Activated CD8-positive, alpha-beta T cell treated with anti-CD3 and anti-CD28 coated beads for 36 hours (primary cell): ENCODE measurements around the gene NR4A1. TPM values are rescaled to one million over a fixed set of nuclear protein-coding genes. Genes with fewer than 3 reads are reported as not detected.

Experiments used
- ATAC-seq: fragments of 200-7000 bp; cut with Tn5 transposase; one replicate; pipeline ENCODE4 v1.10.0; 2021; ENCODE audit warnings: mild to moderate bottlenecking, moderate library complexity
- CTCF ChIA-PET: fragments of 350-600 bp; sonication (Branson Sonifier 250); formaldehyde crosslinking; loops from one replicate; lab custom pipeline; 2021; ENCODE audit warnings: antibody characterized with exemption; lab: Charles Lee
- POLR2A ChIA-PET: fragments of 350-600 bp; sonication (Branson Sonifier 250); formaldehyde crosslinking; loops from one replicate; lab custom pipeline; 2021; ENCODE audit warnings: antibody characterized with exemption; lab: Charles Lee
- DNase-seq: peaks from one replicate; pipeline ENCODE4 v3.0.0-alpha.2; 2020
- H3K27ac Mint-ChIP-seq: one replicate; pipeline ENCODE4 v1.8.0; 2021; ENCODE audit warnings: mild to moderate bottlenecking, mixed read lengths
- H3K27me3 Mint-ChIP-seq: one replicate; pipeline ENCODE4 v1.8.0; 2021; ENCODE audit warnings: mixed read lengths
- H3K36me3 Mint-ChIP-seq: one replicate; pipeline ENCODE4 v1.8.0; 2021; ENCODE audit warnings: low read depth, mixed read lengths
- H3K4me1 Mint-ChIP-seq: one replicate; pipeline ENCODE4 v1.8.0; 2021; ENCODE audit warnings: low read depth, mixed read lengths
- H3K4me3 Mint-ChIP-seq: one replicate; pipeline ENCODE4 v1.8.0; 2021; ENCODE audit warnings: mild to moderate bottlenecking, moderate library complexity, mixed read lengths
- H3K9me3 Mint-ChIP-seq: one replicate; pipeline ENCODE4 v1.8.0; 2021; ENCODE audit warnings: mixed read lengths
- CTCF ChIP-seq: fragments of 200-600 bp; IDR thresholded peaks from one replicate; pipeline ENCODE4 v1.8.0; 2022; ENCODE audit warnings: antibody characterized with exemption, mild to moderate bottlenecking
- intact Hi-C: fragments of 100-400 bp; cut with micrococcal nuclease; formaldehyde crosslinking; loops from one replicate; pipeline ENCODE4 v1.10.0; 2022
- total RNA-seq, 2 experiments: library from RNA; stranded (reverse); gene quantifications; one replicate each; pipeline ENCODE4 v1.2.3, GENCODE V29; 2021

NR4A1 gene
- total RNA-seq, 2 experiments from 2014 or later = 120 to 128 TPM

DNA sequence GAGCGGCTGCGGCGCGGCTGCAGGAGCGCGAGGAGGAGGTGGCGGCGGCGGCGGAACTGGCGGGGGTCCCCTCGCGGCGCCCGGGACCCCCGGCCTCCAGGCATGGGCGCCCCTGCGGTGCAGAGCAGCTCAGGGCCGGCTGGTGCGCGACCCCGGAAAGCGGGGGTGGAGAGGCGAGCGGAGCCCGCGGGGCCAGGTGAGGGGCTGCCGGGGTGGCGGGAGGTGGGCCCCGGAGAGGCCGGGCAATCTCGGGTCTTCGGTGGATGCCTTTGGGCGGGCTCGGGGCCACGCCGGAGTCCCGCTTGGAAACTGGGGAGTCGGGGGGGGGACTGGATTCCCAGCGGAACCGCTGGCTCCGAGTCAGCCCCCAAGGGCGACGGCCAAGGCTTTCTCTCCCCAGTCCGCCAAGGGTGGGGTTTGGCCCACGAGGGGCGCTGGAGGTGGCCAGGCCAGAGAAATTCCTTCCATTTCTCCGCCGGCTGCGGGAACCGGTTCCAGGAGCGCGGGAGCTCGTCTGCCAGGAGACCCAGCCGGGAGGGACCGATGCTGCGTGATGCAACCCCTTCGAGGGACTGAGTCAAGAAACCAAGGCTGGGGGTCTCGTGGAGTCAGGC lies 13.9 kb upstream of the NR4A1 start:
- intact Hi-C loops = no loop called here
- no peak for TF ChIP-seq CTCF
- ChIA-PET CTCF (interaction anchor here (1.1 to 19.6 kb wide), 5 partner anchors 8 to 84 kb away, joined by 4 to 310 read pairs (median 5); partner anchors contain the start of gene NR4A1), POLR2A (interaction anchor here (0.6 to 1.1 kb wide), 3 partner anchors 14 to 1465 kb away, joined by 3 to 9 read pairs (median 3); partner anchors contain the start of gene NR4A1)
- Mint-ChIP-seq H3K9me3 (no peaks in the 10 kb centered on the region), H3K27me3 (no peaks in the 10 kb centered on the region), H3K27ac (peak overlapping the region; percentile 59), H3K4me3 (peak overlapping the region; percentile 86), H3K4me1 (peaks cover 77% of the 10 kb centered on the region), H3K36me3 (peaks cover 14% of the 10 kb centered on the region)
- ATAC-seq = no peak
- peak; percentile 49 for DNase-seq

DNA sequence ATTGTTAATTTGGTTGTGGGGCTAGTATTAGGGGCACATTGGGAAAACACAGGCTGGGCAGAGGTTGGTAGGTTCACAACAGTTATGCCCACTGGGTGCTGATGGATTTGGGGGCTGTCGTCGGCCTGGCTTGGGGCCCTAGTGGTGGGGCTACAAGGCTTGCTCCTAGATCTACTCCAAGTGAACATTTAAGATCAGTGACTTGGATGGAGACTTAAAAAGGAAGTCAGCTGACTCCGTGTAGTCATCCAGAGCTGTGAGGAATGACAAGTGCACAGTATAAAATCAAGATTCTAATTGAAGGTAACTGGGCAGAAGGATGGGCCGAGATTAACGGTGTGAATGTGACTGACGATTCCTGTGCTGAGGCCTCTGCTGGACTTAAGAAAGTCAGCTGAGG lies 12.8 kb upstream of the NR4A1 start:
- ChIA-PET CTCF (interaction anchor here (1.0 to 19.6 kb wide), 7 partner anchors 9 to 83 kb away, joined by 3 to 310 read pairs (median 7); partner anchors contain the start of gene NR4A1), POLR2A (interaction anchor here (2.4 to 3.7 kb wide), 2 partner anchors 13 kb away, joined by 12 to 19 read pairs; partner anchors contain the start of gene NR4A1)
- no peak for TF ChIP-seq CTCF
- Mint-ChIP-seq H3K4me1 (peaks cover 76% of the 10 kb centered on the region), H3K27ac (peak overlapping the region; percentile 59), H3K9me3 (no peaks in the 10 kb centered on the region), H3K27me3 (no peaks in the 10 kb centered on the region), H3K36me3 (peaks cover 14% of the 10 kb centered on the region), H3K4me3 (peak overlapping the region; percentile 86)
- DNase-seq = no peak
- no peak for ATAC-seq
- intact Hi-C loops = no loop called here

GRCh38 chr12:52041035-52041434 lies 10.2 kb upstream of the NR4A1 start:
- no peaks in the 10 kb centered on the region for H3K27me3 Mint-ChIP-seq
- peaks cover 56% of the 10 kb centered on the region for H3K4me1 Mint-ChIP-seq
- H3K9me3 Mint-ChIP-seq = no peaks in the 10 kb centered on the region
- no peak for DNase-seq
- no peak overlapping the region for H3K27ac Mint-ChIP-seq
- peaks cover 19% of the 10 kb centered on the region for H3K36me3 Mint-ChIP-seq
- CTCF ChIA-PET = interaction anchor here (1.7 to 19.6 kb wide), 5 partner anchors 9 to 42 kb away, joined by 5 to 310 read pairs (median 11); partner anchors contain the start of genes ATG101 and NR4A1
- no peak for TF ChIP-seq CTCF
- H3K4me3 Mint-ChIP-seq = peak overlapping the region; percentile 86
- no peak for ATAC-seq
- POLR2A ChIA-PET = interaction anchor here (1.1 to 3.7 kb wide), 3 partner anchors 9 to 15 kb away, joined by 3 to 19 read pairs (median 12); partner anchors contain the start of gene NR4A1
- intact Hi-C loops = no loop called here

DNA sequence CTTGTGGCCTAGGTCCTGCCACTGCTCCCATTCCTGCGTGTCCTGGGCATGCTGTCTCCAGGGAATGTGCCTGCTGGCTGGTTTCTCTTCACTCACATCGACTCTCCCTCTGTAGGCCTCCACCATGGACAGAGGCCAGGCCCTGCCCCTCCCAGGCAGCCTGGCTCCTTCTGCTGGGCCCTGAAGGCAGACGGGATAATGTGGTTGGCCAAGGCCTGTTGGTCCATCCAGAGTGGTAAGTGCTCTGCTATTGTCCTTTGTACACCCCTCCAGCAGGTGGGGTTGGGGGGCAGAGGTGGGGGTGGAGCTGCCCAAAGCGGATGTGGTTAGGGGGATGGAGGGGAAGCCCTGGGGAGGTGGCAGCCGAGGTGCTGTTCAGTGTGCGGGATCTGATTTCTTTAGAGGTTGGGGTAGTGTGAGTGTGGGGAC lies 9.5 kb upstream of the NR4A1 start:
- H3K4me3 Mint-ChIP-seq = peak overlapping the region; percentile 74
- ChIA-PET POLR2A (interaction anchor here (1.1 to 3.7 kb wide), 3 partner anchors 9 to 19 kb away, joined by 3 to 19 read pairs (median 5); partner anchors contain the start of gene NR4A1), CTCF (interaction anchor here (1.7 to 19.6 kb wide), 4 partner anchors 9 to 41 kb away, joined by 5 to 310 read pairs (median 9); partner anchors contain the start of gene ATG101)
- TF ChIP-seq CTCF = peak; percentile 37
- intact Hi-C loops = no loop called here
- peak; percentile 73 for ATAC-seq
- peak; percentile 76 for DNase-seq
- H3K27ac Mint-ChIP-seq = peak overlapping the region; percentile 91
- H3K27me3 Mint-ChIP-seq = no peaks in the 10 kb centered on the region
- peaks cover 58% of the 10 kb centered on the region for H3K4me1 Mint-ChIP-seq
- H3K36me3 Mint-ChIP-seq = peaks cover 19% of the 10 kb centered on the region
- H3K9me3 Mint-ChIP-seq = no peaks in the 10 kb centered on the region
